Parathyroid adenoma (tissue), 2 donors: ENCODE measurements around the gene GPSM1.

Experiments used
- H2AFZ ChIP-seq: fragments of 300-600 bp; sonication (generic); one replicate; pipeline ENCODE4 v1.7.0; 2017; ENCODE audit warnings: antibody characterized with exemption, mild to moderate bottlenecking
- H3K27ac ChIP-seq: fragments of 300-600 bp; sonication (generic); one replicate; pipeline ENCODE4 v1.7.0; 2017
- H3K27me3 ChIP-seq: fragments of 300-600 bp; sonication (generic); one replicate; pipeline ENCODE4 v1.7.0; 2017; ENCODE audit warnings: low read length; ENCODE audit not compliant: control insufficient read depth, insufficient read depth
- H3K36me3 ChIP-seq: fragments of 300-600 bp; sonication (generic); one replicate; pipeline ENCODE4 v1.7.0; 2017; ENCODE audit warnings: low read length; ENCODE audit not compliant: control insufficient read depth, insufficient read depth
- H3K4me1 ChIP-seq: fragments of 300-600 bp; sonication (generic); one replicate; pipeline ENCODE4 v1.7.0; 2017; ENCODE audit warnings: control low read depth
- H3K4me2 ChIP-seq: fragments of 300-600 bp; sonication (generic); one replicate; pipeline ENCODE4 v1.7.0; 2017; ENCODE audit warnings: low read length
- H3K4me3 ChIP-seq: fragments of 300-600 bp; sonication (generic); one replicate; pipeline ENCODE4 v1.7.0; 2017; ENCODE audit warnings: low read depth, low read length
- H3K79me2 ChIP-seq: fragments of 300-600 bp; sonication (generic); one replicate; pipeline ENCODE4 v1.7.0; 2017; ENCODE audit warnings: control low read depth
- H3K9ac ChIP-seq: fragments of 300-600 bp; sonication (generic); one replicate; pipeline ENCODE4 v1.7.0; 2017; ENCODE audit warnings: mild to moderate bottlenecking
- H3K9me3 ChIP-seq: fragments of 300-600 bp; sonication (generic); one replicate; pipeline ENCODE4 v1.7.0; 2017; ENCODE audit warnings: low read length; ENCODE audit not compliant: control insufficient read depth
- TF ChIP-seq, protein P1 (sequence below): fragments of 300-600 bp; sonication (generic); IDR thresholded peaks from one replicate; pipeline ENCODE4 v1.7.0; 2017; ENCODE audit warnings: antibody characterized with exemption, mild to moderate bottlenecking
- donor health status: primary hyperparathyroidism.

GPSM1 gene

DNA sequence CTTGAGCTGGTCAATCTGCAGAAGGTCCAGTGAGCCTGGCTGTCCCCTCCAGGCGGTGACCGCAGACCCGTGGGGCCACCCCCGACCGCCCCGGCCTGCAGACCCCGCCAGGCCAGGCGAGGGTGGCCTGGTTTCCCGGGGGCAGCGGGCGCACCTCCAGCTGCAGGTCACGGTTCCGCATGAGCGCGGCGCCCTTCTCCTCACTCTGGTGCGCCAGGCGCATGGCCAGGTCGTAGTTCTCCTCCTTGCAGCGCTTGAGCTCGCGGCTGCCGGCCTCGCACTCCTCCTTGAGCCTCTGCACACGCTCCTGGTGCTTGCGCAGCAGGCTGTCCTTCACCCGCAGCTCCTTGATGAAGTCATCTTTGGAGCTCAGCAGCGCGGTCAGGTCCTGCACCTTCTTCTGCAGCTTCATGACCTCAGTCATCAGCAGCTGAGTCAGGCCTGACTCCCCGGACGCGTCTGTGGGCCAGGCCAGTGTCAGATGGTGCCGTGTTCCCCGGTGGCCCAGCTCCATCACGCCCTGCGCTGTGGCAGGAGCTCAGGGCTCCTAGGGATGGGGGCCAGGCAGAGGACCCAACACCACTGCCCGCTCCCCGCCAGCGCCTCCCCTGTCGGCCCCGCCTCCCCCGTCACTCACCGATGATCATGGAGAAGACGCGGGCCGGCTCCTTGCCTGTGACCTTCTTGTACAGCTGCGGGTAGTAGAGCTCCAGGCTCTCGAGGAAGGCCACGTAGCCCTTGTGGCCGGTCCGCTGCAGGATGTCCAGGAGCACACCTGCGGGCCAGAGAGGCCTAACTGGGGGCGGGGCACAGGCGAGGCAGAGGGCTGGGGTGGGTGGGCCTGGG is 43.6 kb downstream of the GPSM1 start:
- Histone ChIP-seq H3K9me3 (no peaks in the 10 kb centered on the region), H3K9ac (no peak overlapping the region), H3K4me3 (no peak overlapping the region), H3K27ac (peak overlapping the region; percentile 75), H3K36me3 (no peaks in the 10 kb centered on the region), H3K4me1 (peaks cover 7% of the 10 kb centered on the region), H3K4me2 (no peak overlapping the region), H2AFZ (peak overlapping the region; percentile 77), H3K79me2 (no peaks in the 10 kb centered on the region), H3K27me3 (no peaks in the 10 kb centered on the region)
- TF ChIP-seq, protein P1, sequence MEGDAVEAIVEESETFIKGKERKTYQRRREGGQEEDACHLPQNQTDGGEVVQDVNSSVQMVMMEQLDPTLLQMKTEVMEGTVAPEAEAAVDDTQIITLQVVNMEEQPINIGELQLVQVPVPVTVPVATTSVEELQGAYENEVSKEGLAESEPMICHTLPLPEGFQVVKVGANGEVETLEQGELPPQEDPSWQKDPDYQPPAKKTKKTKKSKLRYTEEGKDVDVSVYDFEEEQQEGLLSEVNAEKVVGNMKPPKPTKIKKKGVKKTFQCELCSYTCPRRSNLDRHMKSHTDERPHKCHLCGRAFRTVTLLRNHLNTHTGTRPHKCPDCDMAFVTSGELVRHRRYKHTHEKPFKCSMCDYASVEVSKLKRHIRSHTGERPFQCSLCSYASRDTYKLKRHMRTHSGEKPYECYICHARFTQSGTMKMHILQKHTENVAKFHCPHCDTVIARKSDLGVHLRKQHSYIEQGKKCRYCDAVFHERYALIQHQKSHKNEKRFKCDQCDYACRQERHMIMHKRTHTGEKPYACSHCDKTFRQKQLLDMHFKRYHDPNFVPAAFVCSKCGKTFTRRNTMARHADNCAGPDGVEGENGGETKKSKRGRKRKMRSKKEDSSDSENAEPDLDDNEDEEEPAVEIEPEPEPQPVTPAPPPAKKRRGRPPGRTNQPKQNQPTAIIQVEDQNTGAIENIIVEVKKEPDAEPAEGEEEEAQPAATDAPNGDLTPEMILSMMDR: no peak

DNA sequence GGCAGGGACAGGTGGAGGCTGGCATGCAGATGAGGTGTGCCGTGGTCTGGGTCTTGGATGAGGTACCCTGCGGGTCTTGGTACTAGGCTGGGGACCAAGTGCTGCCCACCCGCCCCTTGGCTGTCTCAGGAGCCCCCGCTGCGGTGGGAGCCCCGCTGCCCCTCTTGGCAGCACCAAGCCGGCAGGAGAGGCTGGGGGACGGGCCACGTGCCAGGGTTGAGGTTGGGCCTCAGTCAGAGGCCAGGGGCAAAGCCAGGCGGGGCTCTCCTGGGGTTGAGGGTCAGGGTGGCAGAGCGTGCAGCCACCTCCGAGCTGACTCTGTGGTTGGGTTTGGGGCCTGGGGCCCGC is 44.2 kb downstream of the GPSM1 start:
- no peak overlapping the region for H2AFZ ChIP-seq
- no peaks in the 10 kb centered on the region for H3K36me3 ChIP-seq
- no peak overlapping the region for H3K27ac ChIP-seq
- H3K9me3 ChIP-seq: no peaks in the 10 kb centered on the region
- no peak overlapping the region for H3K4me3 ChIP-seq
- no peak overlapping the region for H3K4me2 ChIP-seq
- H3K27me3 ChIP-seq: no peaks in the 10 kb centered on the region
- TF ChIP-seq, protein P1: no peak
- H3K4me1 ChIP-seq: peaks cover 7% of the 10 kb centered on the region
- H3K9ac ChIP-seq: no peak overlapping the region
- H3K79me2 ChIP-seq: no peaks in the 10 kb centered on the region

DNA sequence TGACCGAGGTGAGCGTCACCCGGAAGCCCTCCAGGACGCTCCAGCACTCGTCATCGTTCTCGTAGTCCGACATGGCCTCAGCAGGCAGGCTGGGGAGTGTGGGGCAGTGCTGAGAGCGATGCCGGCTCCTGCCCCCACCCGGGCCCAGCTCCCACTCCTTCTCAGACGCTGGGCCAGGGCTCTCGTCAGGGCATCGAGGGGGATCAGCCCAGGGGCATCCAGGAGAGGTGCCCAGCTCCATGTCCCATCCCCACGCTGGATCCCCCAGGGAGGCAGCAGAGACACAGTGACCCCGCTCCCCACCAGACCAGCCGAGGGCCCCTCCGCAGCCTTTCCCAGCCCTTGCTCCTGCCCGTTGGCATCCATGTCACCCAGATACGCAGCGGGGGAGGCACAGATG is 44.7 kb downstream of the GPSM1 start:
- Histone ChIP-seq H3K4me1 (peaks cover 7% of the 10 kb centered on the region), H3K4me3 (no peak overlapping the region), H3K27ac (peak overlapping the region; percentile 36), H3K27me3 (no peaks in the 10 kb centered on the region), H2AFZ (no peak overlapping the region), H3K36me3 (no peaks in the 10 kb centered on the region), H3K79me2 (no peaks in the 10 kb centered on the region), H3K9ac (no peak overlapping the region), H3K9me3 (no peaks in the 10 kb centered on the region), H3K4me2 (no peak overlapping the region)
- TF ChIP-seq, protein P1: no peak

DNA sequence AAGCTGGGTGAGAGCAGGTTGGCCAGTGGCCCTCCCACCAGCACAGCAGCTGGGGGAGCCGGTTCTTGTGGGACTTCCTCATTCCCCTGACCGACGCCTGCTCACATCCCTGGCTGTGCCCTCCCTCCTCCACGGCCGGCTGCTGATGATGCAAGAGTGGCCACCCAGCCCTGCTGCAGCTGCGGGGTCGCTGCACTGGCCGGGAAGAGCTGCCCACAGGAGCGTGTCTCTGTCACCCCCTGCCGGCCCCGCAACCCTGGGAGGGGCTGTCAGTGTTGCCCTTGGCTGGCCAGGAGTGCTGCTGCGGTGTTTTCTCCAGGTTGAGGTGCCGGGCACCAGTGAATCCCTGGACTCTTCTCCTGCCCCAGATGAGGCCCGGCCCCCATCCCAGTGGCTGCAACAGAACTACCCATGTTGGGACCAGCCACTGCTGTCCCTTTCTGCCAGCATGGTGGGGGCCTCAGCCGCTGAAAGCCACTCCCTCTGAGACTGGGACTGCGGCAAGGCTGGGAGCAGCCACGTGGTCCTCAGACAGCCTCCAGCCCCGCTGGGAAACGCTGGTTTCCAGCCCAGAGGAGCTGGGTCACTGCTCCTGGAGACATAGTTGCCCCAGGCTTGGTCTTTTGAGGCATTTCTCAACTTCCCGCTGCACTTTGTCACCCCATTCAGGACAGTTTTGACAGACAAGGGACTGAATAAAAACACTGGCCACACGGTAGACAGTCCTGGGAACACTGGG is 45.4 kb downstream of the GPSM1 start:
- no peak overlapping the region for H3K4me3 ChIP-seq
- H3K27ac ChIP-seq: peak overlapping the region; percentile 36
- H3K36me3 ChIP-seq: no peaks in the 10 kb centered on the region
- H3K4me2 ChIP-seq: no peak overlapping the region
- no peak overlapping the region for H2AFZ ChIP-seq
- H3K9me3 ChIP-seq: no peaks in the 10 kb centered on the region
- H3K79me2 ChIP-seq: no peaks in the 10 kb centered on the region
- peaks cover 7% of the 10 kb centered on the region for H3K4me1 ChIP-seq
- no peak overlapping the region for H3K9ac ChIP-seq
- H3K27me3 ChIP-seq: no peaks in the 10 kb centered on the region
- TF ChIP-seq, protein P1: no peak
